T-helper 1 cell treated with Interleukin-12 subunit alpha and Interleukin-12 subunit beta and Interleukin-4 antibody, amounts not matched to agents 30 μg/mL and 1 μg/mL, for 36 hours (primary cell): ENCODE data around the gene REEP6.
"Not testable (repeated sequence)": the region's sequence is repeated elsewhere in the genome, so short reads cannot be mapped to it uniquely, and the experiment has no call there.

Source experiments
- H3K27ac Mint-ChIP-seq: one replicate; pipeline ENCODE4 v1.8.0; 2021; ENCODE audit warnings: mild to moderate bottlenecking, mixed read lengths
- H3K27me3 Mint-ChIP-seq: one replicate; pipeline ENCODE4 v1.8.0; 2021; ENCODE audit warnings: low read depth, mixed read lengths
- H3K36me3 Mint-ChIP-seq: one replicate; pipeline ENCODE4 v1.8.0; 2021; ENCODE audit warnings: low read depth, mixed read lengths
- H3K4me1 Mint-ChIP-seq: one replicate; pipeline ENCODE4 v1.8.0; 2021; ENCODE audit warnings: low read depth, mixed read lengths
- H3K4me3 Mint-ChIP-seq: one replicate; pipeline ENCODE4 v1.8.0; 2021; ENCODE audit warnings: mild to moderate bottlenecking, moderate library complexity, mixed read lengths
- H3K9me3 Mint-ChIP-seq: one replicate; pipeline ENCODE4 v1.8.0; 2021; ENCODE audit warnings: mixed read lengths

REEP6 gene

GRCh38 chr19:1524287-1524971, 33.4 kb downstream of the REEP6 start:
- no peaks in the 10 kb centered on the region for H3K9me3 Mint-ChIP-seq
- no peaks in the 10 kb centered on the region for H3K36me3 Mint-ChIP-seq
- no peak overlapping the region for H3K4me3 Mint-ChIP-seq
- no peaks in the 10 kb centered on the region for H3K4me1 Mint-ChIP-seq
- no peak overlapping the region for H3K27ac Mint-ChIP-seq
- peaks cover 26% of the 10 kb centered on the region for H3K27me3 Mint-ChIP-seq

GRCh38 chr19:1524972-1525325, 34.0 kb downstream of the REEP6 start:
- H3K4me1 Mint-ChIP-seq, result no peaks in the 10 kb centered on the region
- H3K9me3 Mint-ChIP-seq, result no peaks in the 10 kb centered on the region
- H3K27me3 Mint-ChIP-seq, result peaks cover 26% of the 10 kb centered on the region
- no peak overlapping the region for H3K27ac Mint-ChIP-seq
- no peak overlapping the region for H3K4me3 Mint-ChIP-seq
- no peaks in the 10 kb centered on the region for H3K36me3 Mint-ChIP-seq

- H3K4me3 Mint-ChIP-seq, result no peak overlapping the region
- H3K36me3 Mint-ChIP-seq, result no peaks in the 10 kb centered on the region
- H3K27ac Mint-ChIP-seq, result no peak overlapping the region
- H3K9me3 Mint-ChIP-seq, result no peaks in the 10 kb centered on the region
- no peaks in the 10 kb centered on the region for H3K4me1 Mint-ChIP-seq
- peaks cover 26% of the 10 kb centered on the region for H3K27me3 Mint-ChIP-seq
These were observed 34.4 kb downstream of the REEP6 start for GRCh38 chr19:1525343-1525742.

GRCh38 chr19:1526066-1526778, 35.2 kb downstream of the REEP6 start:
- Mint-ChIP-seq H3K27me3 (peaks cover 26% of the 10 kb centered on the region), H3K36me3 (no peaks in the 10 kb centered on the region), H3K4me1 (no peaks in the 10 kb centered on the region), H3K9me3 (no peaks in the 10 kb centered on the region), H3K4me3 (no peak overlapping the region), H3K27ac (no peak overlapping the region)

- Mint-ChIP-seq H3K27me3 (peaks cover 26% of the 10 kb centered on the region), H3K4me1 (no peaks in the 10 kb centered on the region), H3K9me3 (no peaks in the 10 kb centered on the region), H3K4me3 (no peak overlapping the region), H3K36me3 (no peaks in the 10 kb centered on the region), H3K27ac (no peak overlapping the region)
These were observed 36.1 kb downstream of the REEP6 start for GRCh38 chr19:1526979-1527649.

- H3K27ac Mint-ChIP-seq, result no peak overlapping the region
- no peaks in the 10 kb centered on the region for H3K36me3 Mint-ChIP-seq
- peaks cover 26% of the 10 kb centered on the region for H3K27me3 Mint-ChIP-seq
- no peaks in the 10 kb centered on the region for H3K4me1 Mint-ChIP-seq
- H3K9me3 Mint-ChIP-seq, result no peaks in the 10 kb centered on the region
- no peak overlapping the region for H3K4me3 Mint-ChIP-seq
These were observed 36.8 kb downstream of the REEP6 start for GRCh38 chr19:1527650-1528309.

GRCh38 chr19:1528596-1529429, 37.8 kb downstream of the REEP6 start:
- Mint-ChIP-seq H3K27me3 (peaks cover 18% of the 10 kb centered on the region), H3K4me1 (no peaks in the 10 kb centered on the region), H3K4me3 (no peak overlapping the region), H3K27ac (no peak overlapping the region), H3K9me3 (no peaks in the 10 kb centered on the region), H3K36me3 (no peaks in the 10 kb centered on the region)

- H3K4me3 Mint-ChIP-seq, result no peak overlapping the region
- no peak overlapping the region for H3K27ac Mint-ChIP-seq
These were observed 38.4 kb downstream of the REEP6 start for GRCh38 chr19:1529430-1529816.

GRCh38 chr19:1530856-1531255, 39.9 kb downstream of the REEP6 start:
- not testable (repeated sequence) for H3K27me3 Mint-ChIP-seq, H3K4me1 Mint-ChIP-seq, H3K4me3 Mint-ChIP-seq, H3K27ac Mint-ChIP-seq, H3K9me3 Mint-ChIP-seq, H3K36me3 Mint-ChIP-seq

More at GRCh38 chr19:1529430-1529816, 38.4 kb downstream of the REEP6 start:
- H3K36me3 Mint-ChIP-seq, result no peaks in the 10 kb centered on the region
- peaks cover 15% of the 10 kb centered on the region for H3K27me3 Mint-ChIP-seq
- no peaks in the 10 kb centered on the region for H3K4me1 Mint-ChIP-seq
- no peaks in the 10 kb centered on the region for H3K9me3 Mint-ChIP-seq

- Mint-ChIP-seq H3K27me3 (no peaks in the 10 kb centered on the region), H3K4me1 (no peaks in the 10 kb centered on the region), H3K36me3 (no peaks in the 10 kb centered on the region), H3K4me3 (no peak overlapping the region), H3K27ac (no peak overlapping the region), H3K9me3 (no peaks in the 10 kb centered on the region)
These were observed 40.6 kb downstream of the REEP6 start for GRCh38 chr19:1531587-1531986.

- Mint-ChIP-seq H3K27ac (no peak overlapping the region), H3K27me3 (no peaks in the 10 kb centered on the region), H3K36me3 (no peaks in the 10 kb centered on the region), H3K9me3 (no peaks in the 10 kb centered on the region), H3K4me1 (no peaks in the 10 kb centered on the region), H3K4me3 (no peak overlapping the region)
These were observed 41.0 kb downstream of the REEP6 start for GRCh38 chr19:1532003-1532402.

GRCh38 chr19:1533510-1534150, 42.6 kb downstream of the REEP6 start:
- no peaks in the 10 kb centered on the region for H3K27me3 Mint-ChIP-seq
- no peaks in the 10 kb centered on the region for H3K9me3 Mint-ChIP-seq
- no peaks in the 10 kb centered on the region for H3K36me3 Mint-ChIP-seq
- no peaks in the 10 kb centered on the region for H3K4me1 Mint-ChIP-seq
- H3K4me3 Mint-ChIP-seq, result no peak overlapping the region
- no peak overlapping the region for H3K27ac Mint-ChIP-seq

- no peak overlapping the region for H3K4me3 Mint-ChIP-seq
- no peak overlapping the region for H3K27ac Mint-ChIP-seq
- H3K27me3 Mint-ChIP-seq, result no peaks in the 10 kb centered on the region
- no peaks in the 10 kb centered on the region for H3K36me3 Mint-ChIP-seq
- no peaks in the 10 kb centered on the region for H3K4me1 Mint-ChIP-seq
- H3K9me3 Mint-ChIP-seq, result no peaks in the 10 kb centered on the region
These were observed 44.0 kb downstream of the REEP6 start for GRCh38 chr19:1534972-1535371.

GRCh38 chr19:1535699-1536098, 44.7 kb downstream of the REEP6 start:
- not testable (repeated sequence) for H3K36me3 Mint-ChIP-seq, H3K4me1 Mint-ChIP-seq, H3K27ac Mint-ChIP-seq, H3K27me3 Mint-ChIP-seq, H3K4me3 Mint-ChIP-seq, H3K9me3 Mint-ChIP-seq
